ENCODE results near the gene DNAAF3.

DNA sequence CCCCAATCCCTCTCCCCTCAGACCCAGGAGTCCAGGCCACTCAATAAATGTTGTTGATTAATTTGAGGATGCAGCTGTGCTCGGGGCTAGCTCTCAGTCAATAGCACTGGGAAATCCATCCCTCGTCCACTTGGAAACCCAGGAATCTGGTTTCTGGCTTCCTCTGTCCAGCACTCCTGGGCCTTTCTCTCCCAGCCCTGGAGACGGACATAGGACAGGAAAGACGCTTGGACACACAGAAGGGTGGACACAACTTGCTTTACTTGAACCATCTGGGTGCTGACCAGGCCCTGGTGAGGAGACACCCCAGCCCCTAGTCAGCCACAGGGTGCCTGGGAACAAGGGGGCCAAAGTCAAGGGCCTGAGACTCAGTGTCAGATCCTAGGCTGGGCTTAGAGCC, 8.0 kb downstream of the DNAAF3 start:
- TF ChIP-seq, protein P1, sequence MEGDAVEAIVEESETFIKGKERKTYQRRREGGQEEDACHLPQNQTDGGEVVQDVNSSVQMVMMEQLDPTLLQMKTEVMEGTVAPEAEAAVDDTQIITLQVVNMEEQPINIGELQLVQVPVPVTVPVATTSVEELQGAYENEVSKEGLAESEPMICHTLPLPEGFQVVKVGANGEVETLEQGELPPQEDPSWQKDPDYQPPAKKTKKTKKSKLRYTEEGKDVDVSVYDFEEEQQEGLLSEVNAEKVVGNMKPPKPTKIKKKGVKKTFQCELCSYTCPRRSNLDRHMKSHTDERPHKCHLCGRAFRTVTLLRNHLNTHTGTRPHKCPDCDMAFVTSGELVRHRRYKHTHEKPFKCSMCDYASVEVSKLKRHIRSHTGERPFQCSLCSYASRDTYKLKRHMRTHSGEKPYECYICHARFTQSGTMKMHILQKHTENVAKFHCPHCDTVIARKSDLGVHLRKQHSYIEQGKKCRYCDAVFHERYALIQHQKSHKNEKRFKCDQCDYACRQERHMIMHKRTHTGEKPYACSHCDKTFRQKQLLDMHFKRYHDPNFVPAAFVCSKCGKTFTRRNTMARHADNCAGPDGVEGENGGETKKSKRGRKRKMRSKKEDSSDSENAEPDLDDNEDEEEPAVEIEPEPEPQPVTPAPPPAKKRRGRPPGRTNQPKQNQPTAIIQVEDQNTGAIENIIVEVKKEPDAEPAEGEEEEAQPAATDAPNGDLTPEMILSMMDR (IDR thresholded peaks at IDR 0.05): no peak
- TF ChIP-seq POLR2A (IDR thresholded peaks at IDR 0.05): no peak
